ENCODE results near the gene AGPAT4.

DNA sequence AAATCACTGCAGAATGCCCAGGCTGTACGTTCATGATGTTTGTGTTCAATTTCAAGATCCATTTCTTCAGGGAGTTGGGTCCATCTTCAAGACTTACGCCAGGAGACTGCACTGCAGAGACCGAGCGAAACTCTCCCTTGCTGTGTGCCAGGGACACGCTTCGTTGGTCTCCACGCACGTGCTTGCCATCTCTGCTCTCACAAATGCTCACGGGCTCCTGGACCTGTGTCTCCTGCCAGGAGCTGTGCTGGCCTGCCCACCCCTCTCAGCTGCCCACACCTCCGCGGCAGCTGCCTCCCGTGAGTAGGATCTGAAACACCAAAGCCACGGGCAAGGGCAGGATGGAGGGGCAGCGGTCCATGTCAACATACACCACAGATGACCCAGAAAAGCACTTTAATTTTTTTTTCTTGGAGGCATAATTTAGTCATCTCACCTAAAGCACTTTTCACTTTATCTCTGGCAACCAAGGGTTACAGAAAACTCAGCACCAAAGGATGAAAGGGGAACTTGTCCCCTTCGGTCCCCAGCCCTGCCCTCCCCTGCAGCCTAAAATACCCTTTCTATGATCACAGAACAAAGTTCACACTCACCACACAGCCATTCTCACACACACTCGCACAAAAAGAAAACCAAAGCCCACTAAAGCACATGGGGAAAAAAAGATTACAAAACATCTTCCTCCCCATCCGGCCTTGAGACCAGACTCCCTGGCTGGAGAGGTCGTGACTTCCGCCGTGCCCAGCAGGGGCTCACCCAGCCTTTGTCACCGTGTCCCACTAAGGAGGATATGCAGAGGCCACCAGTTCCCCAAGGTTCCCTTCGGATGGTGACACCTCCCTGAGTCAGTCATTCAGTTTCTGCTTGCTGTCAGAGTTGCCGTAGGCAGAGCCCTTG, 137.9 kb downstream of the AGPAT4 start:
- no peak for TF ChIP-seq RAD21 (IDR thresholded peaks at IDR 0.05; ENCODE audit: low read length)
- TF ChIP-seq, protein P1, sequence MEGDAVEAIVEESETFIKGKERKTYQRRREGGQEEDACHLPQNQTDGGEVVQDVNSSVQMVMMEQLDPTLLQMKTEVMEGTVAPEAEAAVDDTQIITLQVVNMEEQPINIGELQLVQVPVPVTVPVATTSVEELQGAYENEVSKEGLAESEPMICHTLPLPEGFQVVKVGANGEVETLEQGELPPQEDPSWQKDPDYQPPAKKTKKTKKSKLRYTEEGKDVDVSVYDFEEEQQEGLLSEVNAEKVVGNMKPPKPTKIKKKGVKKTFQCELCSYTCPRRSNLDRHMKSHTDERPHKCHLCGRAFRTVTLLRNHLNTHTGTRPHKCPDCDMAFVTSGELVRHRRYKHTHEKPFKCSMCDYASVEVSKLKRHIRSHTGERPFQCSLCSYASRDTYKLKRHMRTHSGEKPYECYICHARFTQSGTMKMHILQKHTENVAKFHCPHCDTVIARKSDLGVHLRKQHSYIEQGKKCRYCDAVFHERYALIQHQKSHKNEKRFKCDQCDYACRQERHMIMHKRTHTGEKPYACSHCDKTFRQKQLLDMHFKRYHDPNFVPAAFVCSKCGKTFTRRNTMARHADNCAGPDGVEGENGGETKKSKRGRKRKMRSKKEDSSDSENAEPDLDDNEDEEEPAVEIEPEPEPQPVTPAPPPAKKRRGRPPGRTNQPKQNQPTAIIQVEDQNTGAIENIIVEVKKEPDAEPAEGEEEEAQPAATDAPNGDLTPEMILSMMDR (conservative IDR thresholded peaks at IDR 0.05; ENCODE audit: low read depth, low read length), result no peak
- TF ChIP-seq NFE2L2 (IDR thresholded peaks at IDR 0.05; ENCODE audit: low read depth, low read length), result no peak
- no peak for TF ChIP-seq MXI1 (IDR thresholded peaks at IDR 0.05; ENCODE audit: borderline replicate concordance, low read depth, low read length)
- TF ChIP-seq POLR2A (IDR thresholded peaks at IDR 0.05; ENCODE audit: low read depth, low read length), result no peak
- TF ChIP-seq MAZ (IDR thresholded peaks at IDR 0.05; ENCODE audit: borderline replicate concordance, low read depth, low read length), result no peak
- TF ChIP-seq, protein P2, sequence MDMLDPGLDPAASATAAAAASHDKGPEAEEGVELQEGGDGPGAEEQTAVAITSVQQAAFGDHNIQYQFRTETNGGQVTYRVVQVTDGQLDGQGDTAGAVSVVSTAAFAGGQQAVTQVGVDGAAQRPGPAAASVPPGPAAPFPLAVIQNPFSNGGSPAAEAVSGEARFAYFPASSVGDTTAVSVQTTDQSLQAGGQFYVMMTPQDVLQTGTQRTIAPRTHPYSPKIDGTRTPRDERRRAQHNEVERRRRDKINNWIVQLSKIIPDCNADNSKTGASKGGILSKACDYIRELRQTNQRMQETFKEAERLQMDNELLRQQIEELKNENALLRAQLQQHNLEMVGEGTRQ (IDR thresholded peaks at IDR 0.05; ENCODE audit: low read depth, low read length), result no peak
- no peak for TF ChIP-seq RFX5 (IDR thresholded peaks at IDR 0.05; ENCODE audit: low read depth, low read length)
- TF ChIP-seq BHLHE40 (IDR thresholded peaks at IDR 0.05; ENCODE audit: low read depth, low read length), result no peak
- TF ChIP-seq SMC3 (IDR thresholded peaks at IDR 0.05; ENCODE audit: low read depth, low read length), result no peak
- no peak for TF ChIP-seq CHD1 (IDR thresholded peaks at IDR 0.05; ENCODE audit: low read depth, low read length)
